22Rv1 (cell line): ENCODE measurements around the gene AGAP3.

Source experiments
- CTCF ChIP-seq: fragments of 450-650 bp; IDR thresholded peaks from 2 replicates; pipeline ENCODE4 v1.5.1; 2017; ENCODE audit warnings: mild to moderate bottlenecking
- ZFX ChIP-seq: fragments of 450-650 bp; IDR thresholded peaks from 2 replicates; pipeline ENCODE4 v1.6.1; 2017; ENCODE audit warnings: antibody characterized with exemption, borderline replicate concordance

GRCh38 chr7:151135866-151136843 is 49.9 kb downstream of the AGAP3 start:
- TF ChIP-seq CTCF = no peak
- TF ChIP-seq ZFX = no peak
